Measurements from ENCODE around the gene VCX3B.
"Not testable (repeated sequence)": the region's sequence is repeated elsewhere in the genome, so short reads cannot be mapped to it uniquely, and the experiment has no call there.

VCX3B gene

GRCh38 chrX:8464530-8464929, at the start of gene VCX3B:
TSS of gene VCX3B (plus strand) at chrX:8464830. CDS start at chrX:8465451, 621 bp downstream.
- DNase-seq (ENCODE audit: low spot score), result not testable (repeated sequence)

GRCh38 chrX:8418301-8418700, 46.3 kb upstream of the VCX3B start:
- no peak for DNase-seq (ENCODE audit: low spot score)

GRCh38 chrX:8424912-8425311, 39.7 kb upstream of the VCX3B start:
- no peak for DNase-seq (ENCODE audit: low spot score)

GRCh38 chrX:8429692-8430249, 34.9 kb upstream of the VCX3B start:
- DNase-seq (ENCODE audit: low spot score), result no peak

- no peak for DNase-seq (ENCODE audit: low spot score)
These were observed 34.2 kb upstream of the VCX3B start for GRCh38 chrX:8430444-8430843.

- no peak for DNase-seq (ENCODE audit: low spot score)
These were observed 32.2 kb upstream of the VCX3B start for GRCh38 chrX:8432396-8432795.

- no peak for DNase-seq (ENCODE audit: low spot score)
These were observed 31.2 kb upstream of the VCX3B start for GRCh38 chrX:8433109-8434062.

GRCh38 chrX:8447368-8447767, 17.3 kb upstream of the VCX3B start:
- no peak for DNase-seq (ENCODE audit: low spot score)

- not testable (repeated sequence) for DNase-seq (ENCODE audit: low spot score)
These were observed 12.3 kb upstream of the VCX3B start for GRCh38 chrX:8452343-8452742.

- no peak for DNase-seq (ENCODE audit: low spot score)
These were observed 11.0 kb upstream of the VCX3B start for GRCh38 chrX:8453611-8454010.

GRCh38 chrX:8455557-8455956, 9.1 kb upstream of the VCX3B start:
- no peak for DNase-seq (ENCODE audit: low spot score)

- DNase-seq (ENCODE audit: low spot score), result no peak
These were observed 2.1 kb upstream of the VCX3B start for GRCh38 chrX:8462488-8462887.

GRCh38 chrX:8484360-8484949, 19.8 kb downstream of the VCX3B start:
- no peak for DNase-seq (ENCODE audit: low spot score)

GRCh38 chrX:8495036-8495435, 30.4 kb downstream of the VCX3B start:
- DNase-seq (ENCODE audit: low spot score), result not testable (repeated sequence)

- DNase-seq (ENCODE audit: low spot score), result no peak
These were observed 35.6 kb downstream of the VCX3B start for GRCh38 chrX:8500203-8500602.

- not testable (repeated sequence) for DNase-seq (ENCODE audit: low spot score)
These were observed 37.5 kb downstream of the VCX3B start for GRCh38 chrX:8502101-8502500.

GRCh38 chrX:8504451-8504850, 39.8 kb downstream of the VCX3B start:
- no peak for DNase-seq (ENCODE audit: low spot score)
